GM10248 (cell line): Measurements from ENCODE around the gene GTPBP1.

Experiments
- CTCF ChIA-PET: fragments of 300-600 bp; sonication (Branson Sonifier 250); formaldehyde crosslinking; extraction: SDS; loops from one replicate; lab custom pipeline; 2021; ENCODE audit warnings: antibody characterized with exemption; lab: Yijun Ruan, JAX
- POLR2A ChIA-PET: fragments of 350-650 bp; sonication (Branson Sonifier 250); formaldehyde crosslinking; extraction: SDS; loops from one replicate; lab custom pipeline; 2020; ENCODE audit warnings: antibody characterized with exemption; lab: Yijun Ruan, JAX
- DNase-seq: peaks from one replicate; pipeline ENCODE4 v3.0.0; 2012; ENCODE audit errors: extremely low spot score
- TF ChIP-seq, protein P1 (sequence below): IDR thresholded peaks from 2 replicates; pipeline ENCODE4 v1.5.1; 2012; ENCODE audit warnings: mild to moderate bottlenecking, low read depth; ENCODE audit errors: extremely low read depth, missing control alignments, control extremely low read depth

GTPBP1 gene

DNA sequence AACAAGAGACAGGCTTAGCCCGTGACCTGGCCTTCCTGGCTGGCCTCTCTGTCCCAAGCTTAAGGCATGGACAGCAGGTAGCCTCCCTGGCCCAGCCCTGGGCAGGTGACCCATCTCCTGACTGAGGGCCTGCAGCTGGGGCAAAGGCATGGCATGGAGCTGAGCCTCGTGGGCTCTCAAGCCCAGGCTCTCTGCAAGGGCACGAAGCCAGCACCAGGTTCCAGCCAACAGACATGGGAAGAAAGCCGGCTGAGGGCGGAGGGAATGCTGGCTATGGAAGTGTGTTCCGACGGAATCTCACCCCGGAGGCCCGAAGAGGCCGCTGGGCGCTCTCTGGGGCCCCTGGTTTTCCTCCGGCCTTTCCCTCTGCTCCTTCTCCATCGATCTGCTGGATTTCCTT, 75.3 kb downstream of the GTPBP1 start:
- POLR2A ChIA-PET, result no interaction called here
- CTCF ChIA-PET, result interaction anchor here (1.6 kb wide), 1 partner anchor 12 kb away, joined by 12 read pairs; no protein-coding TSS in a partner anchor
- TF ChIP-seq, protein P1, sequence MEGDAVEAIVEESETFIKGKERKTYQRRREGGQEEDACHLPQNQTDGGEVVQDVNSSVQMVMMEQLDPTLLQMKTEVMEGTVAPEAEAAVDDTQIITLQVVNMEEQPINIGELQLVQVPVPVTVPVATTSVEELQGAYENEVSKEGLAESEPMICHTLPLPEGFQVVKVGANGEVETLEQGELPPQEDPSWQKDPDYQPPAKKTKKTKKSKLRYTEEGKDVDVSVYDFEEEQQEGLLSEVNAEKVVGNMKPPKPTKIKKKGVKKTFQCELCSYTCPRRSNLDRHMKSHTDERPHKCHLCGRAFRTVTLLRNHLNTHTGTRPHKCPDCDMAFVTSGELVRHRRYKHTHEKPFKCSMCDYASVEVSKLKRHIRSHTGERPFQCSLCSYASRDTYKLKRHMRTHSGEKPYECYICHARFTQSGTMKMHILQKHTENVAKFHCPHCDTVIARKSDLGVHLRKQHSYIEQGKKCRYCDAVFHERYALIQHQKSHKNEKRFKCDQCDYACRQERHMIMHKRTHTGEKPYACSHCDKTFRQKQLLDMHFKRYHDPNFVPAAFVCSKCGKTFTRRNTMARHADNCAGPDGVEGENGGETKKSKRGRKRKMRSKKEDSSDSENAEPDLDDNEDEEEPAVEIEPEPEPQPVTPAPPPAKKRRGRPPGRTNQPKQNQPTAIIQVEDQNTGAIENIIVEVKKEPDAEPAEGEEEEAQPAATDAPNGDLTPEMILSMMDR, result no peak
- DNase-seq, result no peak

DNA sequence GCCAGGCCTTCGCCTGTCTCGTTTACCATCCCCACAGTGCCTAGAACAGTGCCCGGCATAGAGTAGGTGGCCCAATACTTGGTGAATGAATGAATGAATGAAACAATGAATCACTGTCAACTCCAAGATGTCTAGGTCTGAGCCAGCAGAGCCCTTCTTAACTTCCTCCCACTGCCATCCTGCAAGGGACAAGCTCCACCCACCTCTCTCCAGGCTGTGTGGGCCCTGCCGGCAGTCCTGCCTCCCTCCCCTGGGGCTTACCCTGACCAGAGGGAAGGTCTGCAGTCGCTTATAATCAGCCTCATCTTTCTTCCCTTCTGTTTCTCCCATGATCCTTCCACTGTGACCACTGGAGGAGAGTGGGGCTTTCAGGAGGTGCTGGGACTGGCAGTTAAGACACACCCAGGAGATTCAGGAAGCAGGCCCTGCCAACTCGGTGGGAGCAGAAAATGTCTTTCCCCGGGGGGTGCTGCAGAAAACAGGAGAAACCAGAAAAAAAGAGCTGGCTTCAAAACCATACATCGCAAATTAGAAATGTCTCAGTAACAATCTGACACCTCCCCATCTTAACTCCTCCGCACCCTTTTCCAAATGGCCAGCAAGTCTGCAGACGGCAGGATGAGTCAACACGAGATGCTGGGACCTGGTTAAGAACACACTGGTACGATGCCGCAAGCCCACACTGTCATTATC, 76.8 kb downstream of the GTPBP1 start:
- POLR2A ChIA-PET, result no interaction called here
- DNase-seq, result peak; percentile 19
- TF ChIP-seq, protein P1, result no peak
- CTCF ChIA-PET, result interaction anchor here (1.1 to 1.6 kb wide), 2 partner anchors 13 to 14 kb away, joined by 7 to 12 read pairs; no protein-coding TSS in a partner anchor
